ENCODE results near the gene NPPB. TPM values are rescaled to one million over a fixed set of nuclear protein-coding genes. Genes with fewer than 3 reads are reported as not detected.

Gene NPPB
- total and polyA plus RNA-seq, 2 donors (not counting 1 experiment from before 2014, with no cell fraction given): not detected

- no peak overlapping the region for H3K9ac ChIP-seq (ENCODE audit: insufficient read depth, low read length)
- H3K9me3 ChIP-seq (ENCODE audit: control insufficient read depth, insufficient read depth, low read depth, low read length): no peaks in the 10 kb centered on the region
- no peak for DNase-seq (ENCODE audit: low read depth in 2 of 2)
- no peak overlapping the region for H3K4me3 ChIP-seq (replicated peaks in 1 of 4; ENCODE audit: control extremely low read depth in 1 of 4, insufficient read depth in 1 of 4, low read depth in 3 of 4, low read length in 4 of 4)
- H3K4me1 ChIP-seq (ENCODE audit: control insufficient read depth, extremely low read depth, insufficient read depth, low read length): no peaks in the 10 kb centered on the region
- no peak overlapping the region for H2AFZ ChIP-seq (ENCODE audit: low read length)
- H3K27ac ChIP-seq (ENCODE audit: insufficient read depth, low read length): no peak overlapping the region
- H3K79me2 ChIP-seq (ENCODE audit: control insufficient read depth, insufficient read depth, low read length): no peaks in the 10 kb centered on the region
- no peaks in the 10 kb centered on the region for H3K36me3 ChIP-seq (ENCODE audit: control insufficient read depth, insufficient read depth, low read length)
- H3K27me3 ChIP-seq (ENCODE audit: control insufficient read depth, insufficient read depth, low read length): peaks cover 20% of the 10 kb centered on the region
- H3K4me2 ChIP-seq (ENCODE audit: extremely low read depth, insufficient read depth, low read length): no peak overlapping the region
- H4K20me1 ChIP-seq (ENCODE audit: control insufficient read depth, extremely low read depth, insufficient read depth, low read length): no peaks in the 10 kb centered on the region
- no peak for TF ChIP-seq EZH2 (IDR thresholded peaks at IDR 0.05; ENCODE audit: low read length, missing control alignments)
- TF ChIP-seq, protein P1, sequence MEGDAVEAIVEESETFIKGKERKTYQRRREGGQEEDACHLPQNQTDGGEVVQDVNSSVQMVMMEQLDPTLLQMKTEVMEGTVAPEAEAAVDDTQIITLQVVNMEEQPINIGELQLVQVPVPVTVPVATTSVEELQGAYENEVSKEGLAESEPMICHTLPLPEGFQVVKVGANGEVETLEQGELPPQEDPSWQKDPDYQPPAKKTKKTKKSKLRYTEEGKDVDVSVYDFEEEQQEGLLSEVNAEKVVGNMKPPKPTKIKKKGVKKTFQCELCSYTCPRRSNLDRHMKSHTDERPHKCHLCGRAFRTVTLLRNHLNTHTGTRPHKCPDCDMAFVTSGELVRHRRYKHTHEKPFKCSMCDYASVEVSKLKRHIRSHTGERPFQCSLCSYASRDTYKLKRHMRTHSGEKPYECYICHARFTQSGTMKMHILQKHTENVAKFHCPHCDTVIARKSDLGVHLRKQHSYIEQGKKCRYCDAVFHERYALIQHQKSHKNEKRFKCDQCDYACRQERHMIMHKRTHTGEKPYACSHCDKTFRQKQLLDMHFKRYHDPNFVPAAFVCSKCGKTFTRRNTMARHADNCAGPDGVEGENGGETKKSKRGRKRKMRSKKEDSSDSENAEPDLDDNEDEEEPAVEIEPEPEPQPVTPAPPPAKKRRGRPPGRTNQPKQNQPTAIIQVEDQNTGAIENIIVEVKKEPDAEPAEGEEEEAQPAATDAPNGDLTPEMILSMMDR (conservative IDR thresholded peaks at IDR 0.05 in 1 of 2, IDR thresholded peaks at IDR 0.05 in 1 of 2; ENCODE audit: low read depth in 1 of 2, low read length in 2 of 2): no peak
These were observed 21.4 kb upstream of the NPPB start for GRCh38 chr1:11880181-11880575.

- H3K4me3 ChIP-seq (replicated peaks in 1 of 4; ENCODE audit: control extremely low read depth in 1 of 4, insufficient read depth in 1 of 4, low read depth in 3 of 4, low read length in 4 of 4): no peak overlapping the region
- no peak overlapping the region for H3K9ac ChIP-seq (ENCODE audit: insufficient read depth, low read length)
- H3K9me3 ChIP-seq (ENCODE audit: control insufficient read depth, insufficient read depth, low read depth, low read length): no peaks in the 10 kb centered on the region
- H3K79me2 ChIP-seq (ENCODE audit: control insufficient read depth, insufficient read depth, low read length): no peaks in the 10 kb centered on the region
- no peaks in the 10 kb centered on the region for H3K4me1 ChIP-seq (ENCODE audit: control insufficient read depth, extremely low read depth, insufficient read depth, low read length)
- H2AFZ ChIP-seq (ENCODE audit: low read length): no peak overlapping the region
- H3K27ac ChIP-seq (ENCODE audit: insufficient read depth, low read length): no peak overlapping the region
- H4K20me1 ChIP-seq (ENCODE audit: control insufficient read depth, extremely low read depth, insufficient read depth, low read length): no peaks in the 10 kb centered on the region
- no peak overlapping the region for H3K4me2 ChIP-seq (ENCODE audit: extremely low read depth, insufficient read depth, low read length)
- H3K36me3 ChIP-seq (ENCODE audit: control insufficient read depth, insufficient read depth, low read length): no peaks in the 10 kb centered on the region
- no peak for DNase-seq (ENCODE audit: low read depth in 2 of 2)
- H3K27me3 ChIP-seq (ENCODE audit: control insufficient read depth, insufficient read depth, low read length): peaks cover 23% of the 10 kb centered on the region
- TF ChIP-seq, protein P1 (conservative IDR thresholded peaks at IDR 0.05 in 1 of 2, IDR thresholded peaks at IDR 0.05 in 1 of 2; ENCODE audit: low read depth in 1 of 2, low read length in 2 of 2): no peak
- no peak for TF ChIP-seq EZH2 (IDR thresholded peaks at IDR 0.05; ENCODE audit: low read length, missing control alignments)
These were observed 20.8 kb upstream of the NPPB start for GRCh38 chr1:11879311-11880180.

GRCh38 chr1:11878891-11879190, 20.1 kb upstream of the NPPB start:
- Histone ChIP-seq H3K36me3 (ENCODE audit: control insufficient read depth, insufficient read depth, low read length) (no peaks in the 10 kb centered on the region), H3K4me3 (replicated peaks in 1 of 4; ENCODE audit: control extremely low read depth in 1 of 4, insufficient read depth in 1 of 4, low read depth in 3 of 4, low read length in 4 of 4) (no peak overlapping the region), H3K9ac (ENCODE audit: insufficient read depth, low read length) (no peak overlapping the region), H2AFZ (ENCODE audit: low read length) (no peak overlapping the region), H3K79me2 (ENCODE audit: control insufficient read depth, insufficient read depth, low read length) (no peaks in the 10 kb centered on the region), H4K20me1 (ENCODE audit: control insufficient read depth, extremely low read depth, insufficient read depth, low read length) (no peaks in the 10 kb centered on the region), H3K9me3 (ENCODE audit: control insufficient read depth, insufficient read depth, low read depth, low read length) (no peaks in the 10 kb centered on the region), H3K4me1 (ENCODE audit: control insufficient read depth, extremely low read depth, insufficient read depth, low read length) (no peaks in the 10 kb centered on the region), H3K27me3 (ENCODE audit: control insufficient read depth, insufficient read depth, low read length) (peaks cover 29% of the 10 kb centered on the region), H3K27ac (ENCODE audit: insufficient read depth, low read length) (no peak overlapping the region), H3K4me2 (ENCODE audit: extremely low read depth, insufficient read depth, low read length) (no peak overlapping the region)
- no peak for DNase-seq (ENCODE audit: low read depth in 2 of 2)
- TF ChIP-seq, protein P1 (conservative IDR thresholded peaks at IDR 0.05 in 1 of 2, IDR thresholded peaks at IDR 0.05 in 1 of 2; ENCODE audit: low read depth in 1 of 2, low read length in 2 of 2): no peak
- no peak for TF ChIP-seq EZH2 (IDR thresholded peaks at IDR 0.05; ENCODE audit: low read length, missing control alignments)

Measured in fibroblast of lung (primary cell).